ENCODE results near the gene POPDC2.

The POPDC2 gene

DNA sequence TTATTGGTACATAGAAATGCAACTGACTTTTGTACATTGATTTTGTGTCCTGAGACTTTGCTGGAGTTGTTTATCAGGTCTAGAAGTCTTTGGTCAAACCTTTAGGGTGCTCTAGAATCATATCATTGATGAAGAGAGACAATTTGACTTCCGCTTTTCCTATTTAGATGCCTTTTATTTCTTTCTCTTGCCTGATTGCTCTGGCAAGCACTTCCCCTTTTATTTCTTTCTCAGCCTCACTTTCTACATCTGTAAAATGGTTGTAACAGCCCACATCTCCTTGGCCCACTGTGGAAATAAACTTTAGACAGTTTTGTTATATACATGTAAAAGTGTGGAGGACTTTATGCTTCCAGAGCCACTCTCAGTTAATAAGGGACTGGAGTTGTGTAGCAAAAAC, 48.7 kb downstream of the POPDC2 start:
- no peak for DNase-seq (ENCODE audit: low read depth in 1 of 2, low spot score in 1 of 2)
- no peak for TF ChIP-seq POLR2AphosphoS5 (IDR thresholded peaks at IDR 0.05; ENCODE audit: low read depth)
- TF ChIP-seq, protein P1, sequence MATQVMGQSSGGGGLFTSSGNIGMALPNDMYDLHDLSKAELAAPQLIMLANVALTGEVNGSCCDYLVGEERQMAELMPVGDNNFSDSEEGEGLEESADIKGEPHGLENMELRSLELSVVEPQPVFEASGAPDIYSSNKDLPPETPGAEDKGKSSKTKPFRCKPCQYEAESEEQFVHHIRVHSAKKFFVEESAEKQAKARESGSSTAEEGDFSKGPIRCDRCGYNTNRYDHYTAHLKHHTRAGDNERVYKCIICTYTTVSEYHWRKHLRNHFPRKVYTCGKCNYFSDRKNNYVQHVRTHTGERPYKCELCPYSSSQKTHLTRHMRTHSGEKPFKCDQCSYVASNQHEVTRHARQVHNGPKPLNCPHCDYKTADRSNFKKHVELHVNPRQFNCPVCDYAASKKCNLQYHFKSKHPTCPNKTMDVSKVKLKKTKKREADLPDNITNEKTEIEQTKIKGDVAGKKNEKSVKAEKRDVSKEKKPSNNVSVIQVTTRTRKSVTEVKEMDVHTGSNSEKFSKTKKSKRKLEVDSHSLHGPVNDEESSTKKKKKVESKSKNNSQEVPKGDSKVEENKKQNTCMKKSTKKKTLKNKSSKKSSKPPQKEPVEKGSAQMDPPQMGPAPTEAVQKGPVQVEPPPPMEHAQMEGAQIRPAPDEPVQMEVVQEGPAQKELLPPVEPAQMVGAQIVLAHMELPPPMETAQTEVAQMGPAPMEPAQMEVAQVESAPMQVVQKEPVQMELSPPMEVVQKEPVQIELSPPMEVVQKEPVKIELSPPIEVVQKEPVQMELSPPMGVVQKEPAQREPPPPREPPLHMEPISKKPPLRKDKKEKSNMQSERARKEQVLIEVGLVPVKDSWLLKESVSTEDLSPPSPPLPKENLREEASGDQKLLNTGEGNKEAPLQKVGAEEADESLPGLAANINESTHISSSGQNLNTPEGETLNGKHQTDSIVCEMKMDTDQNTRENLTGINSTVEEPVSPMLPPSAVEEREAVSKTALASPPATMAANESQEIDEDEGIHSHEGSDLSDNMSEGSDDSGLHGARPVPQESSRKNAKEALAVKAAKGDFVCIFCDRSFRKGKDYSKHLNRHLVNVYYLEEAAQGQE (IDR thresholded peaks at IDR 0.05; ENCODE audit: insufficient replicate concordance, low read depth) = no peak
- peak; percentile 66 for TF ChIP-seq SPI1 (IDR thresholded peaks at IDR 0.05; ENCODE audit: borderline replicate concordance, low read depth)
- Histone ChIP-seq H3K4me3 (replicated peaks; ENCODE audit: insufficient read depth, low read length) (no peak overlapping the region), H3K27me3 (ENCODE audit: insufficient read depth, poor library complexity, severe bottlenecking) (no peaks in the 10 kb centered on the region), H3K27ac (replicated peaks) (no peak overlapping the region)

DNA sequence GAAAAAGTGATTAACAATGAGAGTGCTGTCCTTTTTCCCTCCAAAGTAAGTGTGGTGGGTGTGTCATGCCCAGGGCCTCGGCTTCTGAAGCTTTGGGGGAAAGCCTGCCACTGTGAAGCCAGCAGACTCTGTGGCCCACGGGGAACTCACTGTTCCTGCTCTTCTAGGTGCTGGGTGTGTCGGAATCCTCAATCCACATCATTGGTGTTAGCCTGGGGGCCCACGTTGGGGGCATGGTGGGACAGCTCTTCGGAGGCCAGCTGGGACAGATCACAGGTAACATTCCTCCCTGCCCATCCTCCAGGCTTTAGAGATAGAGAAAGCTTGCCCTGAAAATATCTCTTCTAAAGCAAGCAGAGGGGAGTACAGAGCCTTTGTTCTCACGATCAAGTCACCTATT, 51.1 kb downstream of the POPDC2 start:
- no peak overlapping the region for H3K4me3 ChIP-seq (replicated peaks; ENCODE audit: insufficient read depth, low read length)
- no peaks in the 10 kb centered on the region for H3K27me3 ChIP-seq (ENCODE audit: insufficient read depth, poor library complexity, severe bottlenecking)
- no peak for TF ChIP-seq GABPA (IDR thresholded peaks at IDR 0.05; ENCODE audit: low read depth)
- TF ChIP-seq, protein P1 (IDR thresholded peaks at IDR 0.05; ENCODE audit: insufficient replicate concordance, low read depth) = no peak

DNA sequence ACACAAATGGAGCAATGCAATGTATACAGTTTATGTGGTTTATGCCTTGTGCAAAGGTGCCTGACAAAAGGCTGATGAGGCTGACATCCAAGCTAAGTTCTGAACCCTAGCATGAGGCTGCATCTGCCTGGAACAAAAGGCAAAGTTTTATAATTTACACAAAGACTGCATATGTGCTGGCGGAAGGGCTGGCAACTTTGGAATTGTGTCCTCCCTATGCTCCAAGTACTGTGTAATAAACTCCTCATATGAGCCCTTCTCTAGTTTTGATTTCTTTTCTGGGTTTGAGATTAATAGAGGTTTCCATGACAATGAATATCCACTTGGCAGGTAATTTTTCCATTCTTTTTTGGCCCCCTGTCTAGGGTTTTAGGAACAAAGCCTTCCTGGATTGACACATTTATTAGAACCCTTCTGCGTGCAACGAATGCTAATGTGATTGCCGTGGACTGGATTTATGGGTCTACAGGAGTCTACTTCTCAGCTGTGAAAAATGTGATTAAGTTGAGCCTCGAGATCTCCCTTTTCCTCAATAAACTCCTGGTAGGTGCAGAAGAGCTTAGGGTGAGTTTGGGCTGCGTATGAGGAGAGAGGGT, 51.9 kb downstream of the POPDC2 start:
- Histone ChIP-seq H3K4me3 (replicated peaks; ENCODE audit: insufficient read depth, low read length) (no peak overlapping the region), H3K27me3 (ENCODE audit: insufficient read depth, poor library complexity, severe bottlenecking) (no peaks in the 10 kb centered on the region), H3K27ac (replicated peaks) (no peak overlapping the region)
- DNase-seq (ENCODE audit: low read depth in 1 of 2, low spot score in 1 of 2) = no peak
- TF ChIP-seq, protein P1 (IDR thresholded peaks at IDR 0.05; ENCODE audit: insufficient replicate concordance, low read depth) = no peak
- TF ChIP-seq, protein P2, sequence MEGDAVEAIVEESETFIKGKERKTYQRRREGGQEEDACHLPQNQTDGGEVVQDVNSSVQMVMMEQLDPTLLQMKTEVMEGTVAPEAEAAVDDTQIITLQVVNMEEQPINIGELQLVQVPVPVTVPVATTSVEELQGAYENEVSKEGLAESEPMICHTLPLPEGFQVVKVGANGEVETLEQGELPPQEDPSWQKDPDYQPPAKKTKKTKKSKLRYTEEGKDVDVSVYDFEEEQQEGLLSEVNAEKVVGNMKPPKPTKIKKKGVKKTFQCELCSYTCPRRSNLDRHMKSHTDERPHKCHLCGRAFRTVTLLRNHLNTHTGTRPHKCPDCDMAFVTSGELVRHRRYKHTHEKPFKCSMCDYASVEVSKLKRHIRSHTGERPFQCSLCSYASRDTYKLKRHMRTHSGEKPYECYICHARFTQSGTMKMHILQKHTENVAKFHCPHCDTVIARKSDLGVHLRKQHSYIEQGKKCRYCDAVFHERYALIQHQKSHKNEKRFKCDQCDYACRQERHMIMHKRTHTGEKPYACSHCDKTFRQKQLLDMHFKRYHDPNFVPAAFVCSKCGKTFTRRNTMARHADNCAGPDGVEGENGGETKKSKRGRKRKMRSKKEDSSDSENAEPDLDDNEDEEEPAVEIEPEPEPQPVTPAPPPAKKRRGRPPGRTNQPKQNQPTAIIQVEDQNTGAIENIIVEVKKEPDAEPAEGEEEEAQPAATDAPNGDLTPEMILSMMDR (IDR thresholded peaks at IDR 0.05; ENCODE audit: insufficient read depth, low read length) = no peak
- no peak for TF ChIP-seq GABPA (IDR thresholded peaks at IDR 0.05; ENCODE audit: low read depth)
- TF ChIP-seq POLR2AphosphoS5 (IDR thresholded peaks at IDR 0.05; ENCODE audit: low read depth) = no peak
- TF ChIP-seq SPI1 (IDR thresholded peaks at IDR 0.05; ENCODE audit: borderline replicate concordance, low read depth) = no peak

More for the DNA sequence above, 51.1 kb downstream of the POPDC2 start:
- no peak for DNase-seq (ENCODE audit: low read depth in 1 of 2, low spot score in 1 of 2)
- H3K27ac ChIP-seq (replicated peaks) = no peak overlapping the region

DNA sequence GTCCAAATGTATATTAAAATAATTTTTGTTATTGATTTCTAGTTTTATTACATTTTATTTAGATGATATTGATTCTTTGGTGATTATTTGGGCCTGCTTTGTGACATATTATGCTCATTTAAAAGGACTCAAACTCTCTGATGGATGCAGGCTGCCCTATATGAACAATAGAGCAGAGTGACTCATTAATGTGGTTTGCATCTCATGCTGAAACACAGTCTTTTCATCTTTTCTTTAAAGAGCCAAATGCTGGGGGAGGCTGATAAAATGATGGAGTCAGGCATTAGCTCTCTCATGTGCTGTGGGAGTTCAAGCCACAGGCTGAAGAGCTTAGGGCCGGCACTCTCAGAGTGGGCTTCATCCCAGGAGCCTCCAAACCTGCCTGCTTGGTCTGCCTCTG, 55.5 kb downstream of the POPDC2 start:
- no peak for TF ChIP-seq POLR2AphosphoS5 (IDR thresholded peaks at IDR 0.05; ENCODE audit: low read depth)
- TF ChIP-seq GABPA (IDR thresholded peaks at IDR 0.05; ENCODE audit: low read depth) = no peak
- TF ChIP-seq, protein P1 (IDR thresholded peaks at IDR 0.05; ENCODE audit: insufficient replicate concordance, low read depth) = no peak
- TF ChIP-seq, protein P2 (IDR thresholded peaks at IDR 0.05; ENCODE audit: insufficient read depth, low read length) = no peak
- TF ChIP-seq SPI1 (IDR thresholded peaks at IDR 0.05; ENCODE audit: borderline replicate concordance, low read depth) = no peak
- H3K27me3 ChIP-seq (ENCODE audit: insufficient read depth, poor library complexity, severe bottlenecking) = no peaks in the 10 kb centered on the region
- no peak overlapping the region for H3K4me3 ChIP-seq (replicated peaks; ENCODE audit: insufficient read depth, low read length)
- DNase-seq (ENCODE audit: low read depth in 1 of 2, low spot score in 1 of 2) = no peak
- H3K27ac ChIP-seq (replicated peaks) = no peak overlapping the region

Measured in HL-60 (cell line).